ENCODE data around the gene CYSRT1. TPM values are rescaled to one million over a fixed set of nuclear protein-coding genes. Genes with fewer than 3 reads are reported as not detected.

CYSRT1 gene
- total RNA-seq, 1 donor from 2014 or later, result 2.1 TPM

GRCh38 chr9:137272241-137273094 lies 47.5 kb downstream of the CYSRT1 start:
- H3K27me3 ChIP-seq (ENCODE audit: control insufficient read depth, insufficient read depth, low read length), result no peaks in the 10 kb centered on the region
- H3K36me3 ChIP-seq (ENCODE audit: control insufficient read depth, insufficient read depth, low read length), result no peaks in the 10 kb centered on the region
- no peak overlapping the region for H3K4me3 ChIP-seq (ENCODE audit: low read depth, low read length)
- TF ChIP-seq CTCF (IDR thresholded peaks at IDR 0.05; ENCODE audit: insufficient read depth, low read length, poor library complexity, severe bottlenecking), result no peak
- no peak for DNase-seq (ENCODE audit: low read depth)

- DNase-seq (ENCODE audit: low read depth), result no peak
- no peak overlapping the region for H3K4me3 ChIP-seq (ENCODE audit: low read depth, low read length)
- TF ChIP-seq CTCF (IDR thresholded peaks at IDR 0.05; ENCODE audit: insufficient read depth, low read length, poor library complexity, severe bottlenecking), result no peak
- H3K27me3 ChIP-seq (ENCODE audit: control insufficient read depth, insufficient read depth, low read length), result no peaks in the 10 kb centered on the region
- H3K36me3 ChIP-seq (ENCODE audit: control insufficient read depth, insufficient read depth, low read length), result no peaks in the 10 kb centered on the region
Observed at GRCh38 chr9:137273095-137273490, 48.1 kb downstream of the CYSRT1 start.

GRCh38 chr9:137273611-137274320 lies 48.8 kb downstream of the CYSRT1 start:
- Histone ChIP-seq H3K4me3 (ENCODE audit: low read depth, low read length) (no peak overlapping the region), H3K36me3 (ENCODE audit: control insufficient read depth, insufficient read depth, low read length) (no peaks in the 10 kb centered on the region), H3K27me3 (ENCODE audit: control insufficient read depth, insufficient read depth, low read length) (no peaks in the 10 kb centered on the region)
- no peak for DNase-seq (ENCODE audit: low read depth)
- TF ChIP-seq CTCF (IDR thresholded peaks at IDR 0.05; ENCODE audit: insufficient read depth, low read length, poor library complexity, severe bottlenecking), result no peak

- no peak for DNase-seq (ENCODE audit: low read depth)
- H3K27me3 ChIP-seq (ENCODE audit: control insufficient read depth, insufficient read depth, low read length), result no peaks in the 10 kb centered on the region
- H3K4me3 ChIP-seq (ENCODE audit: low read depth, low read length), result no peak overlapping the region
- no peak for TF ChIP-seq CTCF (IDR thresholded peaks at IDR 0.05; ENCODE audit: insufficient read depth, low read length, poor library complexity, severe bottlenecking)
- H3K36me3 ChIP-seq (ENCODE audit: control insufficient read depth, insufficient read depth, low read length), result peaks cover 1% of the 10 kb centered on the region
Observed at GRCh38 chr9:137275203-137275587, 50.2 kb downstream of the CYSRT1 start.

Other genes with a start within 250 kb of the CYSRT1 start
- 2.0 and 3.8 TPM in 2 replicates for gene PTGDS, start 247.7 kb upstream of the CYSRT1 start, total RNA-seq
- gene LCNL1, start 242.2 kb upstream of the CYSRT1 start, total RNA-seq, result not detected in 2 replicates
- gene PAXX, start 232.8 kb upstream of the CYSRT1 start, total RNA-seq, result 42.2 and 46.8 TPM in 2 replicates
- gene CLIC3, start 228.6 kb upstream of the CYSRT1 start, total RNA-seq, result 0.75 TPM in 1 of 2 replicates, not detected in the other
- 5.3 and 15.4 TPM in 2 replicates for gene ABCA2, start 196.9 kb upstream of the CYSRT1 start, total RNA-seq
- not detected in 2 replicates for gene FUT7, start 193.1 kb upstream of the CYSRT1 start, total RNA-seq
- 58.3 and 76.1 TPM in 2 replicates for gene NPDC1, start 179.0 kb upstream of the CYSRT1 start, total RNA-seq
- gene ENTPD2, start 171.1 kb upstream of the CYSRT1 start, total RNA-seq, result 0.21 TPM in 1 of 2 replicates, not detected in the other
- gene SAPCD2, start 154.6 kb upstream of the CYSRT1 start, total RNA-seq, result 5.3 and 5.8 TPM in 2 replicates
- 9.7 and 11.7 TPM in 2 replicates for gene UAP1L1, start 147.7 kb upstream of the CYSRT1 start, total RNA-seq
- gene MAN1B1, start 138.2 kb upstream of the CYSRT1 start, total RNA-seq, result 76.8 and 80.3 TPM in 2 replicates
- 116 and 137 TPM in 2 replicates for gene DPP7, start 110.4 kb upstream of the CYSRT1 start, total RNA-seq
- gene GRIN1, start 86.0 kb upstream of the CYSRT1 start, total RNA-seq, result 0.04 TPM in 1 of 2 replicates, not detected in the other
- gene LRRC26, start 55.1 kb upstream of the CYSRT1 start, total RNA-seq, result not detected in 2 replicates
- gene TMEM210, start 53.1 kb upstream of the CYSRT1 start, total RNA-seq, result not detected in 2 replicates
- 18.8 and 26.1 TPM in 2 replicates for gene ANAPC2, start 36.6 kb upstream of the CYSRT1 start, total RNA-seq
- 91.4 and 95.1 TPM in 2 replicates for gene SSNA1, start 36.5 kb upstream of the CYSRT1 start, total RNA-seq
- 15.2 and 20.1 TPM in 2 replicates for gene TPRN, start 24.4 kb upstream of the CYSRT1 start, total RNA-seq
- 39.2 and 40.3 TPM in 2 replicates for gene TMEM203, start 19.5 kb upstream of the CYSRT1 start, total RNA-seq
- gene NDOR1, start 19.5 kb upstream of the CYSRT1 start, total RNA-seq, result 19.1 and 28.6 TPM in 2 replicates
- gene RNF208, start 2.9 kb upstream of the CYSRT1 start, total RNA-seq, result 3.1 and 4.2 TPM in 2 replicates
- not detected in 2 replicates for gene RNF224, start 2.3 kb downstream of the CYSRT1 start, total RNA-seq
- gene SLC34A3, start 5.7 kb downstream of the CYSRT1 start, total RNA-seq, result 0.25 TPM in 1 of 2 replicates, not detected in the other
- gene TUBB4B, start 16.1 kb downstream of the CYSRT1 start, total RNA-seq, result 262 and 275 TPM in 2 replicates
- not detected in 2 replicates for gene STPG3, start 26.1 kb downstream of the CYSRT1 start, total RNA-seq
- 47.3 and 67.0 TPM in 2 replicates for gene NELFB, start 30.2 kb downstream of the CYSRT1 start, total RNA-seq
- 33.5 and 50.3 TPM in 2 replicates for gene TOR4A, start 52.6 kb downstream of the CYSRT1 start, total RNA-seq
- gene NRARP, start 77.1 kb downstream of the CYSRT1 start, total RNA-seq, result 8.4 and 11.4 TPM in 2 replicates
- 8.6 and 13.3 TPM in 2 replicates for gene EXD3, start 198.0 kb downstream of the CYSRT1 start, total RNA-seq
- 0.84 and 1.8 TPM in 2 replicates for gene NOXA1, start 198.2 kb downstream of the CYSRT1 start, total RNA-seq
- gene ENTPD8, start 216.2 kb downstream of the CYSRT1 start, total RNA-seq, result not detected in 2 replicates
- gene NSMF, start 234.2 kb downstream of the CYSRT1 start, total RNA-seq, result 52.5 and 65.5 TPM in 2 replicates

Measured in kidney epithelial cell (primary cell).